Measurements from ENCODE around the gene CFAP221. TPM values are rescaled to one million over a fixed set of nuclear protein-coding genes. Genes with fewer than 3 reads are reported as not detected.

CFAP221 gene
- total RNA-seq, 1 experiment from 2014 or later: 0.20 TPM

GRCh38 chr2:119541476-119541875 is 2.8 kb upstream of the CFAP221 start:
- Mint-ChIP-seq H3K9me3 (no peaks in the 10 kb centered on the region; a peak in 3 of 5 replicates), H3K27ac (no peak overlapping the region), H3K4me1 (peaks cover 11 to 17% of the 10 kb centered on the region in 2 experiments), H3K4me3 (no peak overlapping the region), H3K36me3 (ENCODE audit: insufficient read depth in 1 of 3, low read depth in 3 of 3) (no peaks in the 10 kb centered on the region; a peak in 1 of 7 replicates), H3K27me3 (ENCODE audit: low read depth) (peaks cover 25% of the 10 kb centered on the region)
- no peaks in the 10 kb centered on the region for H3K79me2 ChIP-seq (ENCODE audit: insufficient read depth, low read length)
- no peak overlapping the region for H2BK20ac ChIP-seq (ENCODE audit: low read depth, low read length, poor library complexity, severe bottlenecking)
- TF ChIP-seq, protein P1, sequence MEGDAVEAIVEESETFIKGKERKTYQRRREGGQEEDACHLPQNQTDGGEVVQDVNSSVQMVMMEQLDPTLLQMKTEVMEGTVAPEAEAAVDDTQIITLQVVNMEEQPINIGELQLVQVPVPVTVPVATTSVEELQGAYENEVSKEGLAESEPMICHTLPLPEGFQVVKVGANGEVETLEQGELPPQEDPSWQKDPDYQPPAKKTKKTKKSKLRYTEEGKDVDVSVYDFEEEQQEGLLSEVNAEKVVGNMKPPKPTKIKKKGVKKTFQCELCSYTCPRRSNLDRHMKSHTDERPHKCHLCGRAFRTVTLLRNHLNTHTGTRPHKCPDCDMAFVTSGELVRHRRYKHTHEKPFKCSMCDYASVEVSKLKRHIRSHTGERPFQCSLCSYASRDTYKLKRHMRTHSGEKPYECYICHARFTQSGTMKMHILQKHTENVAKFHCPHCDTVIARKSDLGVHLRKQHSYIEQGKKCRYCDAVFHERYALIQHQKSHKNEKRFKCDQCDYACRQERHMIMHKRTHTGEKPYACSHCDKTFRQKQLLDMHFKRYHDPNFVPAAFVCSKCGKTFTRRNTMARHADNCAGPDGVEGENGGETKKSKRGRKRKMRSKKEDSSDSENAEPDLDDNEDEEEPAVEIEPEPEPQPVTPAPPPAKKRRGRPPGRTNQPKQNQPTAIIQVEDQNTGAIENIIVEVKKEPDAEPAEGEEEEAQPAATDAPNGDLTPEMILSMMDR (conservative IDR thresholded peaks at IDR 0.05): no peak
- no peak overlapping the region for H3K4ac ChIP-seq (ENCODE audit: low read depth, low read length)
- DNase-seq: no peak
- no peak overlapping the region for H4K8ac ChIP-seq (replicated peaks; ENCODE audit: insufficient read length, low read depth, low read length)
- no peak overlapping the region for H3K18ac ChIP-seq (ENCODE audit: insufficient read length, low read depth, low read length)
- H3K79me1 ChIP-seq (ENCODE audit: insufficient read depth, low read depth, low read length, poor library complexity, severe bottlenecking): no peaks in the 10 kb centered on the region
- no peak overlapping the region for H3T11ph ChIP-seq (ENCODE audit: low read length)
- no peak overlapping the region for H4K91ac ChIP-seq (ENCODE audit: insufficient read length, low read depth, low read length)
- H3K4me2 ChIP-seq (ENCODE audit: insufficient read depth, insufficient read length, low read length): no peak overlapping the region
- no peak overlapping the region for H3K27ac ChIP-seq (ENCODE audit: insufficient read length, low read depth, low read length)
- H3K9ac ChIP-seq (ENCODE audit: extremely low read depth, insufficient read length, low read length): no peak overlapping the region
- no peak overlapping the region for H3K23ac ChIP-seq (ENCODE audit: insufficient read length, low read depth, low read length)
- peaks cover 7% of the 10 kb centered on the region for H3K23me2 ChIP-seq (ENCODE audit: insufficient read length, low read depth, low read length, poor library complexity, severe bottlenecking)
- no peaks in the 10 kb centered on the region for H4K20me1 ChIP-seq (ENCODE audit: control insufficient read depth, insufficient read depth, insufficient read length)
- H3K27me3 ChIP-seq (ENCODE audit: insufficient read depth, low read length): no peaks in the 10 kb centered on the region; the same call in 1 of the 2 replicates
- H2BK12ac ChIP-seq (ENCODE audit: insufficient read length, low read depth, low read length): no peak overlapping the region
- H3K14ac ChIP-seq (ENCODE audit: insufficient read depth, low read length): no peak overlapping the region
- no peak overlapping the region for H2AFZ ChIP-seq (ENCODE audit: low read length)
- WGBS (ENCODE audit: extremely low coverage, insufficient read length, low lambda C conversion rate): no CpG with 5 or more reads among the region's 2 CpGs
- no peaks in the 10 kb centered on the region for H3K4me1 ChIP-seq (ENCODE audit: insufficient read depth, low read length)
- no peak overlapping the region for H2AK5ac ChIP-seq (ENCODE audit: insufficient read length, low read length)
- no peak overlapping the region for H3K56ac ChIP-seq (ENCODE audit: insufficient read length, low read depth, low read length)
- no peak overlapping the region for H2BK5ac ChIP-seq (ENCODE audit: insufficient read length, low read length)
- H4K5ac ChIP-seq (ENCODE audit: insufficient read length, low read depth, low read length): no peak overlapping the region
- H3K9me3 ChIP-seq (ENCODE audit: control insufficient read depth, low read depth, low read length): no peaks in the 10 kb centered on the region
- no peak overlapping the region for H2BK120ac ChIP-seq (ENCODE audit: low read depth, low read length, poor library complexity, severe bottlenecking)
- no peak overlapping the region for H2BK15ac ChIP-seq (ENCODE audit: low read depth, low read length)

Measured in H9 (cell line).